Upper lobe of left lung (tissue), 6 donors: ENCODE results near the gene USP6NL. TPM values are rescaled to one million over a fixed set of nuclear protein-coding genes. Genes with fewer than 3 reads are reported as not detected.

Experiments used
- ATAC-seq, 2 donors: fragments of 200-7000 bp; cut with Tn5 transposase; one replicate each; pipeline ENCODE4 v1.9.1; 2022; ENCODE audit warnings: mild to moderate bottlenecking in 2 of 2, moderate library complexity in 2 of 2; ENCODE audit not compliant: low FRiP score in 2 of 2
- DNase-seq, 2 donors: peaks; one replicate each; pipeline ENCODE4 v3.0.0-alpha.2; 2019 to 2020
- H3K27ac ChIP-seq, 4 donors: fragments of 200-600 bp; sonication (generic); one replicate each; pipeline ENCODE4 v1.5.1; 2016 to 2019
- H3K27me3 ChIP-seq, 4 donors: fragments of 200-600 bp; sonication (generic); one replicate each; pipeline ENCODE4 v1.5.1; 2017 to 2019
- H3K36me3 ChIP-seq, 4 donors: fragments of 200-600 bp; sonication (generic); one replicate each; pipeline ENCODE4 v1.5.1; 2016 to 2019
- H3K4me1 ChIP-seq, 4 donors: fragments of 200-600 bp; sonication (generic); one replicate each; pipeline ENCODE4 v1.5.1; 2018 to 2019
- H3K4me3 ChIP-seq, 4 donors: fragments of 200-600 bp; sonication (generic); one replicate each; pipeline ENCODE4 v1.5.1; 2017 to 2019; ENCODE audit warnings: mild to moderate bottlenecking in 2 of 4, moderate library complexity in 1 of 4
- H3K9me3 ChIP-seq, 4 donors: fragments of 200-600 bp; sonication (generic); one replicate each; pipeline ENCODE4 v1.5.1; 2018 to 2019
- CTCF ChIP-seq, 6 experiments: fragments of 450-650 bp in 4 of 6; fragments of 200-600 bp in 2 of 6; sonication (generic) in 2 of 6; IDR thresholded peaks; one replicate each; pipeline ENCODE4 v1.5.1; 2016 to 2019; ENCODE audit warnings: antibody characterized with exemption in 6 of 6
- EP300 ChIP-seq, 4 donors: sonication (generic); formaldehyde crosslinking; IDR thresholded peaks; one replicate each; pipeline ENCODE4 v1.5.1; 2017; ENCODE audit warnings: antibody characterized with exemption in 4 of 4, control low read depth in 2 of 4
- POLR2A ChIP-seq, 4 donors: fragments of 450-650 bp; IDR thresholded peaks; one replicate each; pipeline ENCODE4 v1.5.1; 2016 to 2017; ENCODE audit warnings: antibody characterized with exemption in 4 of 4, mild to moderate bottlenecking in 2 of 4
- POLR2AphosphoS5 ChIP-seq, 2 donors: sonication (generic); formaldehyde crosslinking; IDR thresholded peaks; one replicate each; pipeline ENCODE4 v1.5.1; 2017; ENCODE audit warnings: antibody characterized with exemption in 2 of 2
- WGBS, 2 donors: methylation state at CpG; one replicate each; pipeline ENCODE4 v1.1.5; 2017 to 2018; 5-methylcytosine and 5-hydroxymethylcytosine counted together
- total RNA-seq, 6 donors: library from RNA; depleted of rRNA in 4 of 6; stranded (reverse); fragments of >200 nt in 4 of 6; gene quantifications; one replicate each; pipeline versions ENCODE4 v1.1.0 to v1.2.1, GENCODE V29; 2016 to 2021
- donor health status: DM: no; HTN: no; CAD: no; lungs with moderate emphysema.
- donor health status: DM: no; HTN: yes; CAD: no; lungs with severe emphysema.

Gene USP6NL
- total RNA-seq, 6 donors from 2014 or later: 16.4 to 28.6 (median 21.8) TPM

- no peak overlapping the region for H3K27ac ChIP-seq
- H3K36me3 ChIP-seq: peaks cover 0 to 4% (median 0%) of the 10 kb centered on the region in 4 donors
- no peaks in the 10 kb centered on the region for H3K9me3 ChIP-seq
- H3K4me3 ChIP-seq: no peak overlapping the region
- H3K4me1 ChIP-seq: peaks cover 0 to 3% (median under 1%) of the 10 kb centered on the region in 4 donors
- no peak for DNase-seq
- TF ChIP-seq POLR2A (IDR thresholded peaks at IDR 0.05) (no peak), CTCF (IDR thresholded peaks at IDR 0.05) (no peak), EP300 (IDR thresholded peaks at IDR 0.05) (no peak), POLR2AphosphoS5 (IDR thresholded peaks at IDR 0.05) (no peak)
- 63 to 70% methylated on average over 3 of the region's 3 CpGs for WGBS, 2 donors
- no peak for ATAC-seq
- H3K27me3 ChIP-seq: no peaks in the 10 kb centered on the region
These were observed 100.7 kb downstream of the USP6NL start for GRCh38 chr10:11510736-11511135.

- Histone ChIP-seq H3K9me3 (no peaks in the 10 kb centered on the region), H3K27me3 (no peaks in the 10 kb centered on the region), H3K4me1 (no peaks in the 10 kb centered on the region), H3K27ac (no peak overlapping the region), H3K36me3 (peaks cover 0 to 4% (median 0%) of the 10 kb centered on the region in 4 donors), H3K4me3 (no peak overlapping the region)
- 90 to 99% methylated on average over 5 of the region's 5 CpGs for WGBS, 2 donors
- DNase-seq (no peak), ATAC-seq (no peak)
- no peak for TF ChIP-seq EP300 (IDR thresholded peaks at IDR 0.05)
- no peak for TF ChIP-seq POLR2AphosphoS5 (IDR thresholded peaks at IDR 0.05)
- TF ChIP-seq POLR2A (IDR thresholded peaks at IDR 0.05): no peak
- no peak for TF ChIP-seq CTCF (IDR thresholded peaks at IDR 0.05)
These were observed 101.2 kb downstream of the USP6NL start for GRCh38 chr10:11510281-11510680.

GRCh38 chr10:11509036-11509435 lies 102.4 kb downstream of the USP6NL start:
- Histone ChIP-seq H3K4me3 (no peak overlapping the region), H3K27ac (no peak overlapping the region), H3K36me3 (peaks cover 0 to 4% (median 0%) of the 10 kb centered on the region in 4 donors), H3K4me1 (no peaks in the 10 kb centered on the region), H3K27me3 (no peaks in the 10 kb centered on the region), H3K9me3 (no peaks in the 10 kb centered on the region)
- no peak for DNase-seq
- no peak for ATAC-seq
- TF ChIP-seq POLR2A (IDR thresholded peaks at IDR 0.05) (no peak), EP300 (IDR thresholded peaks at IDR 0.05) (no peak), POLR2AphosphoS5 (IDR thresholded peaks at IDR 0.05) (no peak), CTCF (IDR thresholded peaks at IDR 0.05) (no peak)
- WGBS, 2 donors: 90 to 96% methylated on average over 5 of the region's 5 CpGs

GRCh38 chr10:11506247-11506789 lies 105.1 kb downstream of the USP6NL start:
- Histone ChIP-seq H3K4me3 (no peak overlapping the region), H3K27ac (no peak overlapping the region), H3K36me3 (peaks cover 0 to 4% (median 0%) of the 10 kb centered on the region in 4 donors), H3K27me3 (no peaks in the 10 kb centered on the region), H3K4me1 (no peaks in the 10 kb centered on the region), H3K9me3 (no peaks in the 10 kb centered on the region)
- TF ChIP-seq POLR2A (IDR thresholded peaks at IDR 0.05) (no peak), POLR2AphosphoS5 (IDR thresholded peaks at IDR 0.05) (no peak), CTCF (IDR thresholded peaks at IDR 0.05) (no peak), EP300 (IDR thresholded peaks at IDR 0.05) (no peak)
- no peak for ATAC-seq
- DNase-seq: no peak
- 70 to 82% methylated on average over 3 of the region's 3 CpGs for WGBS, 2 donors

- TF ChIP-seq POLR2AphosphoS5 (IDR thresholded peaks at IDR 0.05) (no peak), POLR2A (IDR thresholded peaks at IDR 0.05) (no peak), CTCF (IDR thresholded peaks at IDR 0.05) (no peak), EP300 (IDR thresholded peaks at IDR 0.05) (no peak)
- WGBS, 2 donors: 86 to 89% methylated on average over 3 of the region's 3 CpGs
- Histone ChIP-seq H3K9me3 (no peaks in the 10 kb centered on the region), H3K27ac (no peak overlapping the region), H3K4me3 (no peak overlapping the region), H3K27me3 (no peaks in the 10 kb centered on the region), H3K4me1 (no peaks in the 10 kb centered on the region), H3K36me3 (peaks cover 0 to 4% (median 0%) of the 10 kb centered on the region in 4 donors)
- ATAC-seq (no peak), DNase-seq (no peak)
These were observed 105.8 kb downstream of the USP6NL start for GRCh38 chr10:11505639-11506038.
